Gastrocnemius medialis (tissue), 4 donors: ENCODE measurements around the gene C2CD5.
"Not testable (repeated sequence)": the region's sequence is repeated elsewhere in the genome, so short reads cannot be mapped to it uniquely, and the experiment has no call there.

ENCODE experiments used
- CTCF ChIP-seq, 5 experiments: fragments of 450-650 bp in 3 of 5; fragments of 200-600 bp in 2 of 5; sonication (generic) in 2 of 5; IDR thresholded peaks in 4 of 5; conservative IDR thresholded peaks in 1 of 5; 1 replicate in 4 of 5; 2 replicates in 1 of 5; pipeline ENCODE4 v1.5.1; 2016 to 2019; ENCODE audit warnings: antibody characterized with exemption in 5 of 5, mild to moderate bottlenecking in 3 of 5, moderate library complexity in 3 of 5
- POLR2A ChIP-seq, 2 donors: fragments of 450-650 bp; IDR thresholded peaks; one replicate each; pipeline ENCODE4 v1.6.1; 2017; ENCODE audit warnings: antibody characterized with exemption in 2 of 2, mild to moderate bottlenecking in 2 of 2, moderate library complexity in 2 of 2

GRCh38 chr12:22487683-22488082 is 56.7 kb downstream of the C2CD5 start:
- TF ChIP-seq CTCF (IDR thresholded peaks at IDR 0.05 in 4 of 5, conservative IDR thresholded peaks at IDR 0.05 in 1 of 5); POLR2A (IDR thresholded peaks at IDR 0.05): not testable (repeated sequence)
